GM19452 (cell line): ENCODE measurements around the gene C19orf85.
"Not testable (repeated sequence)": the region's sequence is repeated elsewhere in the genome, so short reads cannot be mapped to it uniquely, and the experiment has no call there.

Experiments used
- ATAC-seq: cut with Tn5 transposase; IDR thresholded peaks from one replicate; pipeline ENCODE4 v1.9.1; 2021; ENCODE audit not compliant: unreplicated experiment

C19orf85 gene

DNA sequence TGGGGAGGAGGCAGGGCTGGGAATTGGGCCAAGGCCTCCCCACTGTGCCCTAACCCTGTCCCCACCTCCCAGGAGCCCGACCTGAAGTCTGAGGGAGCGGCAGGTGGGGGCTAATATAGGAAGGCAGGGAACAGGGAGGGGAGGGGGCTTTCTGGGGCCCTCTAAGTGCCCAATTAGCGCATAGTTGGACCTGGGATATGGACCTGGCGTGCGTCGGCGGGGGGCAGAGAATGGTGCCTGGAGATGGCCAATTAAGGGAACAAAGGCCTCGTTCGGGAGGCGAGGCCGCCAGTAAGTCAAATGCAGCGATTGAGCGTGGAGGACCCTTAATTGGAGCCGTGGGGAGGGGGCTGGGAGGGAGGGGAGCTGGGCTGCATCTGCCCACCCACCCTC is at the start of gene C19orf85:
Gene C19orf85 (minus strand): TSS at position 90 of the 393 bp plus-strand sequence. CDS start 197 bp downstream, outside the sequence.
- ATAC-seq: no peak

DNA sequence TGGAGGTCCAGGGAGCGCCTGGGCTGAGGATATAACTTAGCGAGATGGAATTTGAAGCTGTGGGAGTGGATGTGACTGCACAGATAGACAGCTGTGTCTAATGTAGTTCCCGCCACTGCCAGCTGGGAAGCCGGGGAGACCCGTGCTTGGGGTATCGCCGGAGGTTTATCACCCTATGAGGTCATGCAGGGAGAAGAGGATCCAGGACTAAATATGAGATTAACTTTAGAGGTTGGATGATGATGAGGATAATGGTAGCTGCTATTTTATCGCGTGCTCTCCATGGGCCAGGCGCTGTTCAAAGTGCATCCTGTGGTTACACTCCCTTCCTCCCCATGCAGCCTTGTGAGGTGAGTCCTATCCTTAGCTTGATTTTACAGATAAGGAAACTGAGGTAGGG is 43.6 kb upstream of the C19orf85 start:
- ATAC-seq: no peak

DNA sequence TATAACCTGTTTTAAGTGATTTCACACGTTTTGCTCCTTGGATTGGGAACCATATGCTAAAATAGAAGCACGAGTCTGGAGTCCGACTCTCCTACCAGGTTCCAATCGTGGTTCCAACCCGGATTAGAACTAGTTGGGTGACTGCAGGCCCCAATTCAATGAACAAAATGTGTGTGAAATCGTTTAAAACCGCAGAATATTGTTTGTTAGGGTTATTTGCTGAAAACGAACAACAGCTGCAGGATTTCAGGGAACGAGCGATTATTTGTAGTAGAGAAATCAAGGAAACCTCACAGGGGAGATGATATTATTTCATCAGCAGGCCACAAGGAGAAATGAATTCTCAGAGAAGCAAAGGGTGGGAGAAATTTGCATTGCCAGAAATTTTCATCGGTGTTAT is 40.4 kb upstream of the C19orf85 start:
- no peak for ATAC-seq

DNA sequence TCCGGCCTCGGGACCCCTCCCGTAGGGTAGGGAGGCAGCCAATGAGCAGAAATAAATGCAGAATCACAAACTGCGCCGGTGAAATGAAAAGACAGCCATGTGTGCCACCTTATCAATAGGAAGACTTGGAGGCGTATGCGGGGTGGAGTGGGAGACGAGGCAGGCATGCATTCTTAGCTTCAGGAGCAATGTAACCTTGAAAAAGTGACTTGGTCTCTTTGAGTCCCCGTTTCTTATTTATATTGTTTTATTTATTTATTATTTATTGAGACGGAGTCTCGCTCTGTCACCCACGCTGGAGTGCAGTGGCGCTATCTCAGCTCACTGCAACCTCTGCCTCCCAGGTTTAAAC is 39.7 kb upstream of the C19orf85 start:
- ATAC-seq: no peak

DNA sequence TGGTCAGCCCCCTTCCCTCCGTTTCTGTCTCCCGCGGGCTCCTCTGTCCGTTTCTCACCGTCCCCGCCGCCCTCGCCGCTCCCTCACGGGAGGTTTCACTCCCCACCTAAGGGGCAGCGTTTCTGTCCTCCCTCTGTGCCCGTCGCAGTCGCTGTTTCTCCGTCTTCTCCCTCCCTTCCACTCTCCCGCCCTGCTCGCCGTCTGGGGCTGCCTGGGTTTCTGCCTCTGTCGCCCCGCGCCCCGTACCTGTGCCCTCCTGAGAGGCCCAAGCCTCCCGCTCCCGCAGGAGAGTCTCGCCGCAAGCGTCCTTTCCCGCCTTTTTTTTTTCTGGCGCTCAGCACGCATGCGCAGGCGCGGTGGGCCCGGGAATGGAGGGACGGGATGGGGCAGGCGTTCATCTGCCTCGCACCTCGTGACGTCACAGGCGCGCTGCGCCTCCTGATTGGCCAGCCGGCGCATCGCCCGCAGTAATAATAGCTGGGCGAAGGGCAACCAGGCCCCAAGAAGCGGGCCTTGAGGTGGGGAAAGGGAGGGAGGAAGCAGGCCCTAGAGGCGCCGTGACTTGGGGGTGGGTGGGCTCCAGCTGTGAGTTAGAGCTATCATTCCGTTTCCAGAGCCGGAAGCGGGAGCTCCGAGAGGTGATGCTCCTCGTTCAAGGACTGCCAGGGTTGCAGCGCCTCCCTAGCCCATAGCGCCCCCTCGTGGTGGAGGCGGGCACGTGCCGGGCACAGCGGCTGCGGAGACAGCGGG is 39.1 kb upstream of the C19orf85 start:
- ATAC-seq: peak; percentile 95

DNA sequence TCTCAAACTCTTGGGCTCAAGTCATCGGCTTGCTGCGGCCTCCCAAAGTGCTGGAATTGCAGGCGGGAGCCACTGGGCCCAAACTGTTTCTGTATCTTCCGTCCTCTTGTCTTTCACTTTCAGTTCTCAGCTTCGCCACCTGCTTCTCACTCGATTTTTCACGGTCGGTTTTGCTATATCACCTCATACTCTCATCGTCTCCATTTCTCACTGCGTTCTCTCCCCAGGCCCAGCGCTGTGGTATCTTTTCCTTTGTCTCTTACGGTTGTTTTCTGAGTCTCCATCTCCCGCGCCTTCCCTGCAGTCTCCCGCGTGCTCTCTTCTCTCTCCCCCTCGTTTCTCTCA is 38.6 kb upstream of the C19orf85 start:
- ATAC-seq: no peak

DNA sequence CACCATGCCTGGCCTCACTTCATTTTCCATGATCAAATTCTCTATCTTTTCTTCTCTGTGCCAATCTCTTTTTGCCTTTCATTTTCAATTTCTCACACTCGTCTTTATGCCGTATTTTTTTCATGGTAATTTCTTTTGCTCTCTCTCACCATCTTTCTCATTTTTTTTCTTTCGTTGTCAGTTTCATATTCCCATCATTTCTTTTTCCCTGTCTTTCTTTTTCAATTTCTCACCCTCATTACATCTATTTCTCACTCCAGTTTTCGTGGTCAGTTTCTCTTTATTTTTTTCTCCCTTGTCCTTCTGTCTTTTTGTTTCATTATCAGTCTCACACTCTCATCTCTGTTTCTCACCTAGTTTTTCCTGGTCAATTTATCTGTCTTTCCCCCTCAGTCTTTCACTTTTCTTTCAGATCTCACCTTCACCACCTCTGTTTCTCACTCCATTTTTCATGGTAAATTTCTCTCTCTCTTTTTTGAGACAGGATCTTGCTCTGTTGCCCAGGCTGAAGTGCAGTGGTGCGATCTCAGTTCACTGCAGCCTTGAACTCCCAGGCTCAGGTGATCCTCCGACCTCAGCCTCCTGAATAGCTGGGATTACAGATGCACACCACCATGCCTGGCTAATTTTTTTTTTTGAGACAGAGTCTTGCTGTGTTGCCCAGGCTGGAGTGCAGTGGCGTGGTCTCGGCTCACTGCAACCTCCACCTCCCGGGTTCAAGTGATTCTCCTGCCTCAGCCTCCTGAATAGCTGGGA is 37.8 kb upstream of the C19orf85 start:
- no peak for ATAC-seq

DNA sequence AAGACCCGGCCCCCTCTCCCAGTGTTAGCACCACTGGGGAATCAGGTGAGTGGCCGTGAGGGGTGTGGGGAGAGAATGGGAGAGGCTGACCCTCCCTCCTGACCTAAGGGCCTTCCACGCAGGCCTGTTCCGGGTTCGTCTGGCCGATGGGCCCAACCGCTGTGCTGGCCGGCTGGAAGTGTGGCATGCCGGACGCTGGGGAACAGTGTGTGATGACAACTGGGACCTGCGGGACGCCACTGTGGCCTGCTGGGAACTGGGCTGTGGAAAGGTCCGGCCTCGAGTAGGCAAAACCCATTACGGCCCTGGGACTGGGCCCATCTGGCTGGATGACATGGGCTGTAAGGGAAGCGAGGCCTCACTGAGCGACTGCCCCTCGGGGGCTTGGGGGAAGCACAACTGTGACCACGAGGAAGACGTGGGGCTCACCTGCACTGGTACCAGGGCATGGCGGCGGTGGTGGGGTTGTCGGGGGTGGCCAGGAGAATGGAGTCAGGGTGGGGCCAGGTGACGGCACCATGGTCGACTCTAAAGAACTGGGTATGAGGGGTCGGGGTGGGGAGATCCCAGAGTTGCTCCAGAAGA is 35.9 kb upstream of the C19orf85 start:
- ATAC-seq: no peak

DNA sequence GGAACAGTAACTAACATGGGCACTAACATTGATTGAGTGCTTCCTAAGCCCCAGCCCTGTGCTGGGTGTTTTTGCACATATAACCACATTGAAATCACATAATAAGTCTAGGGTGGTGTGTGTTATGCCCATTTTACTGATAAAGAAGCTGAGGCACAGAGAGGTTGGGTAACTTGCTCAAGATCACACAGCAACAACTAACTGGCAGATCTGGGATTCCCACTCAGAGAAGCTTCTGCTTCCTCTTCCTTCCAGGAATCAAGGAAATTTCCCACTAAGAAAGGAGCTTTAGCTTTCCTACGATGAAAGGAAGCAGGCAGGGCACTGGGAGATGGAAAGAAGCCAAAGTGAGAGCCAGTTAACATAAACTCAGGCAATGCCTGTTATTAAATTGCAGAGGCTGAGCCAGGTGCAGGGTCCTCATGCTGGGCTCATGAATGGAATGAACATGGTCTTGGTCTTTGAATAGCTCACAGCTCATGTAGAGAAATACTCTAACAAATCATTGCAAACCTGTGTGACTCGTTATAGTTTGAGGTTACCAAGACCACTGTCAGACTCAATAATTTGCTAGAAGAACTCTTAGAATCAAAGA is 33.8 kb upstream of the C19orf85 start:
- no peak for ATAC-seq

DNA sequence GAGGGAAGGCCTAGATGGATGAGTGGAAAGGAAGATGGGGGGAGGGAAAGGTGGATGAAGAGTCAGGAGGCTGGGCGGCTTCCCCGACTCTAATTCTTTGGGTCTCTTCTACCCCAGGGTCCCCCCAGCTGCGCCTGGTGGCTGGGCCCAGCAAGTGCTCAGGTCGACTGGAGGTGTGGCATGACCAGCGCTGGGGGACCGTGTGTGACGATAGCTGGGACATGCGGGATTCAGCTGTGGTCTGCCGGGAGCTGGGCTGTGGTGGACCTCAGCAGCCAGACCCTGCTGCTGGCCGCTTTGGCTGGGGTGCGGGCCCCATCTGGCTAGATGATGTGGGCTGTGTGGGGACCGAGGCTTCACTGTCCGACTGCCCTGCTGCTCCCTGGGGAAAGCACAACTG is 33.2 kb upstream of the C19orf85 start:
- no peak for ATAC-seq

DNA sequence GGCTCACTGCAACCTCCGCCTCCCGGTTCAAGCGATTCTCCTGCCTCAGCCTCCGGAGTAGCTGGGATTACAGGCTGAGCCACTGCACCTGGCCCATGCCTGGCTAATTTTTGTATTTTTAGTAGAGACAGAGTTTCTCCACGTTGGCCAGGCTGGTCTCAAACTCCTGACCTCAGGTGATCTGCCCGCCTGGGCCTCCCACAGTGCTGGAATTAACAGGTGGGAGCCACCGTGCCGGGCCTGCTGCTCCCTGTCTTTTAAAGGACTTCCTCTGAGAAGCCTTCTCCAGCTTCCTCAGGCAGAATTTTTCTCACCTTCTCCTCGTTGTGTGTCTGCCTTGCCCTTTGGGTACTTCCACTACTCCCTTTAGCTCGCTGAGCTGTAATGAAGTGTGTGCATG is 32.3 kb upstream of the C19orf85 start:
- not testable (repeated sequence) for ATAC-seq

DNA sequence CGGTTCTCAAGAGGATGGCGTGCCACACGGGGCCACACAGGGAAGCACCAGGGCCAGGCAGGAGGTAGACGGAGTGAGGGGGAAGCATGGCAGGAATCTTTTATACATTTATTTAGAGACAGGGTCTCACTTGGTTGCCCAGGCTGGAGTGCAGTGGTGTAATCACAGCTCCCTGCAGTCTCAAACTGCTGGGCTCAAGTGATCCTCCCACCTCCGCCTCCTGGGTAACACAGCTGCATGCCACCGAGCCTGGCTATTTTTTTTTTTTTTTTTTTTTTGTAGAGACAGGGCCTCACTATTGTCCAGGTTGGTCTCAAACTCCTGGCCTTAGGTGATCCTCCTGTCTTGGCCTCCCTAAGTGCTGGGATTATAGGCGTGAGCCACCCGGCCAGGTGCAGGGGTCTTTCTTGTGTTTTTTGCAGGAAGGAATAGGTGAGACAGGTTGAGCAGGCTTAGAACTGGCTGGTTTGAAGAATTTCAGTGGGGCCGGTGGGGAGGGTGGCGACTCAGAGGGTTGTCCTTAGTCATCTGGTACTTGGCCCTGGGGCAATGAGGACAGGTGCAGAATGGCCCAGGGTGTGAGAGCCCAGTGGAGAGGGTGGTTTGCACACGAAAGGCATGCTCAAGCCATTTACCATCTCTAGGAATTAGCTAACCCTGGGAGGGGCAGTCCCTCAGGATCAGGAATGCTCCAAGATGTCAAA is 31.2 kb upstream of the C19orf85 start:
- no peak for ATAC-seq

DNA sequence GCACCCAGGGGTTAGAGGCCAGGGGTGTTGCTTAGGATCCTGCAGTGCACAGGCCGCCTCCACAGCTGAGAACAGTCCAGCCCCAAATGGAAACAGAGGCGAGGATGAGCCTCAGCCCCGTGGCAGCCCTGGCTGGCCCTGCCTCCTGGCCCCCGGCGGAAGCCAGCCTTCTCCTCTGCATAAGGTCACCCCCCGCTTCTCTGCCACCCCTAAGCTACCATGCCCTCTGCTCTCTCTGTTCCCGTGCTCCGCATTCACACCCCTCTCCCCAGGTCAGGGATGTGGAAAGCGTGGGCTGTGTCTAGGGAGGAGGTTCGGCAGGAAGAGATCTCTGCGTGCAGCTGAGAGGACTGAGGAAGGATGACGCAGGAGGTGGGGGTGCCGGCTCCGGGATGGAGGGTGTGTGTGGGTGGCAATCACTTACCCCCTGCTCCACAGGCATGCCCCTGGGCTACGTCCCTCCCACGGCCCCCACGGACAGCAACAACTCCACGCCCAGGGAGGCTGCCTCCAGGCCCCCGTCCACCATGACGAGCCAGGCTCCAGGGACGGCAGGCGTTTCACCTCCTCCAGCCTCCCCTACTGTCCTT is 29.7 kb upstream of the C19orf85 start:
- ATAC-seq: no peak

DNA sequence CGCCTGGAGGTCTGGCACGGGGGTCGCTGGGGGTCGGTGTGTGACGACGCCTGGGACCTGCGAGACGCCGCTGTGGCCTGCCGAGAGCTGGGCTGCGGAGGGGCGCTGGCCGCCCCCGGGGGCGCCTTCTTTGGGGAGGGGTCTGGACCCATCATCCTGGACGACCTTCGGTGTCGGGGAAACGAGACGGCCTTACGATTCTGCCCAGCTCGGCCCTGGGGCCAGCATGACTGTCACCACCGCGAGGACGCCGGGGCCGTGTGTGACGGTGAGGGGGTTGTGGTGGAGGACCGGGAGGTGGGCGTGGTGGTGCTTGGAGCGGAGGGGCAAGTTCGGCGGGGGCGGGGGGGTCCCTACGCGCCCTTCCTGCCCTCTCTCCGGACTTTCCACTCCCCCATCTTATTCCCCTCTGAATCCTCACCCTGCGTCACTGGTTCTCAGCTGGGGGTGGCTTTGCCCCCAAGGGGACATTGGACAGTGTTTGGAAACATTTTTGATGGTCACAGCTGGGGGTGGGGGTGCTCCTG is 29.2 kb upstream of the C19orf85 start:
- no peak for ATAC-seq

DNA sequence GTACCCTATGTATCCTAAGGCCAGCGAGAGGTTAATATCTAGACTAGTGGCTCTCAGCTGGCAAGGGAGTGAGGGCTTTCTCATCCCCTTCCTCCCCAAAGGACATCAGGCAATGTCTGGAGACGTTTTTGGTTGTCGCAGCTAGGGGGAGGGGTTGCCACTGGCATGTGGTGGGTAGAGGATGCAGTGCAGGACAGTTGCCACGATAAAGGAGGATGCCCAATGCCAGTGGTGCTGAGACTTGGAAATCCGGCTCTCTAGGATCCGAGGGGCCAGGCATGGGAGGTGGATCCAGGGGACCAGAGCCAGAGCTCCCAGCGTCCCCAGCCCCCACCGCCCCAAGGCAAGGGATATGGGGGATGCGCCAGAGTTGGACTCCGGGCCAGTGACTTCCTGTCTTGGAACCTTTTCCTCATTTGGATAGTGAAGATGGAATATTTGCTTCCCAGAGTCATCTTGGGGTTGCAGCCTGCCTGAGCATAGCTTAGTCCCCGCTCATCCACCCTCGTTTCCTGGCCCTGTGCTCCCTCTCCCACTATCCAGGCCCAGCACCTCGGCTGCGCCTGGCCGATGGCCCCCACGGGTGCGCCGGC is 28.6 kb upstream of the C19orf85 start:
- no peak for ATAC-seq

DNA sequence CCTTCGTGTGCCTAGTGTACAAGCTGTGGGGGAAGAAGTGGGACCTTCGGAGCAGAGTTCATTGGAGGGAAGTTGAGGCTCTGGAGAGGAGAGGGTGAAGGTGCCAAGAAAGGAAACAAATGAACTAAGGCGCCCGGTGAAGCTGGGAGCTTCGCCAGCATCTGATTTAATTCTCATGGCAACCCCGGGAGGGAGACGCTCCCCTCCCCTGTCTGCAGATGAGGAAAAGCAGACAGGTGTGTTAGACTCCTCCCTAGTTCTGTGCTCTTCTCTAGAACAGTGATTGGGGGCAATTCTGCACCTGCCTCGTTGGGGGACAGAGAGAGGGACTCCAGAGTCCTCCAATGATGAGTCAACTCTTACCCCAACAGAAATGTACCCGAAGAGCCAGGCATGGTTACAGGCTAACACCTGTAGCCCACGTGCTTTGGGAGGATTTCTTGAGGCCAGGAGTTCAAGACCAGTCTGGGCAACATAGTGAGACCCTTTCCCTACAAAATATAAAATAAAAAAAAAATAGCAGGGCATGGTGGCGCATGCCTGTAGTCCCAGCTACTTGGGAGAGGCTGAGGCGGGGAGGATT is 27.9 kb upstream of the C19orf85 start:
- ATAC-seq: no peak

DNA sequence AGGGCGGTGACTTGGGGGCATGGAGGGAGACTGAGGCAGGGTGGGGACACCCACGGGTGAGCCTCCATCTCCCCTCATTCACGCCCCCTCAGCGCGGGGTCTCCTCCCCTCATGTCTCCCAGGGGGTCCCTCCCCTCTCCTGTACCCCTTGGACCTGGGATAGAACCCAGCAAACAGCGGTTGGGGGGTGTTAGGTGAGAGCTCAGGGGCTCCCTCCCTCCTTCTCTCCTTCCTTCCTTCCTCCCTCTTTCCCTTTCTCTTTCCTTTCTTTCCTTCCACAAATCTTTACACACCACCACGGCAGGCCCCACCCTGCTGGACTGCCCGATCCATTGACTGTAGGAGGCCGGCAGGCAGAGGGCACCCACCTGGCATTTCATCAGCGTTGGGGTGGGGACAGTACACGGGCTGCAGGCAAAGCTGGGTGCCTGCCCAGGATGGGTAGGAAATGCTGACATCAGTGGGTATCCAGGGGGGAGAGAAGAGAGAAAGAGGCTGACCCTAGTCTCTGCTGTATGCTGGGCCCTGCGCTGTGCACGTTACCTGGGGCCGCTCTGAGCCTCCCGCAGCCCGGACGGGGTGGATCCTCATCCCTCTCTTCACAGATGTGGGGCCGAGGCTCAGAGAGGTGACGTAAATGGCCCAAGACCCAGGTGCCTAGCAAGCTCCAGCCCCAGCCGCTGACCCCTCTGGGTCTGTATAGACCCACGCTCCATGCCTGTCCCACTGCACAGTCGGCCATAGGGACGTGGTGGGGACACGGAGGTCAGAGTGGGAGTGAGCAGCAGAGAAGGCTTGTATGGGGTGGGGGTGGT is 27.2 kb upstream of the C19orf85 start:
- ATAC-seq: no peak

DNA sequence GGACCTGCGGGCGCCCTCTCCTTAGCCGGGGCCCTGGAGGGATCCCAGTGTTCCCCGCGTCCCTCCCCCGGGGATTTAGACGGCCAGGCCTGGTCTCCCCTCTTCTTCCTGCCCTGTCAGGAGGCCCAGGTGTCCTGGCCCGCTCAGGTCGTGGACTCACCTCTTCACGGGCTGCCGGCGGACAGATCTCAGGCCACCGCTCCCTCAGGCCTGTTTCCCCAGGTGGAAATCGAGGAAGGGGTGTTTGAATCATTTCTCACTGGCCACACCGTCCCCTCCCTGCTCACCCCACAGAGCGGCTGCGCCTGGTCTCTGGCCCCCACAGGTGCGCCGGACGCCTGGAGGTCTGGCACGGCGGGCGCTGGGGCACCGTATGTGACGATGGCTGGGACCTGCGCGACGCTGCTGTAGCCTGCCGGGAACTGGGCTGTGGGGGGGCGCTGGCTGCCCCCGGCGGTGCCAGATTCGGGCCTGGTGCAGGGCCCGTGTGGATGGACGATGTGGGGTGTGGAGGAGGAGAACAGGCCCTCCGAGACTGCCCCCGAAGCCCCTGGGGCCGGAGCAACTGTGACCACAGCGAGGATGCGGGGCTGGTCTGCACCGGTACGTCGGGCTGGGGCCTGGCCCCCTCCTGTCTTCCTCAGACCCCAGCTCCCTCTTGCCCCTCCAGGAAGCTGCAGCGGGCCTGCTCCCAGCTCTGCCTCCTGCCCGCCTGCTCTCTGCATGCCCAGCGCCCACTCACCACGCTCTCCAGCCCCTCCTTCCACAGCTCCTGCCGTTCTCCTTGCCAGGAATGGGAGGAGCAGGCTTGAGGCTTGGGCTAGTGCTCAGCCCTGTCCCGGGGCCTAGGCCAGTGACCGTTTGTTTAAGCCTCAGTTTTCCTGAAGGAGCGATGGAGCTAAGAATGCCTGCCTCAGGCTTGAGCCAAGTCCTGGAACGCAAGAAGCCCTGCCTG is 26.2 kb upstream of the C19orf85 start:
- no peak for ATAC-seq
